ENCODE measurements around the gene KCNQ1. TPM values are rescaled to one million over a fixed set of nuclear protein-coding genes. Genes with fewer than 3 reads are reported as not detected.

The KCNQ1 gene
- total and polyA plus RNA-seq, 2 experiments from 2014 or later, result 0.45 to 0.87 TPM

DNA sequence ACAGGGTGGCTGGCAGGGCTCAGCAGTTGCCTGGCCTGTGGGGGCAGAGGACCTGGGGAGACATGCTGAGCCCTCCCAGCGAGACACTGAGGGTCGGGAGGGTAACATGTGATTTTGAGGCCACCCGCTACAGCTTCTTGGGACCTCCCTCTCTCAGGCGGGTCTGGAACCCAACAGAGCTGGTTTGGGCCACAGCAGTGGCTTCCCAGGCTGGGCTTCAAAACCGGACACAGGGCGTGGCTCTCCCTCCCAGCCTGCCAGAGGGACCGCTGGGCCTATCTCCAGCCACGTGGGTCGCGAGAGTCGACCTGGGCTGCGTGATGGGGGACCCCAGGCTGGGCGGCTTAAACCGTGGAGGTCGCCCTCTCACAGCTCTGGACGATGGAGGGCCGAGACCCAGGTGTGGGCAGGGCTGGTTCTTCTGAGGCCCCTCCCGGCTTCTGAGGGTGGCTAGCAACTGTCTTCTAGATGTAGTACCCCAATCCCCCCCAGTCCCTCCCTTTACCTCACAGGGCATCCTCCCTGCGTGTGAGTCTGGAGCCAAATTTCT lies 91.7 kb downstream of the KCNQ1 start:
- Histone ChIP-seq H3K27me3 (ENCODE audit: insufficient read depth) (peaks cover 15% of the 10 kb centered on the region), H3F3A (replicated peaks; ENCODE audit: low read depth) (peaks cover 6% of the 10 kb centered on the region; the same call in 1 of the 2 replicates), H3K9me2 (ENCODE audit: insufficient read depth) (no peaks in the 10 kb centered on the region), H4K20me1 (replicated peaks; ENCODE audit: insufficient read depth) (no peaks in the 10 kb centered on the region), H3K4me1 (ENCODE audit: insufficient read depth) (peaks cover 8% of the 10 kb centered on the region; the same call in 1 of the 2 replicates), H3K27ac (ENCODE audit: low read depth) (no peak overlapping the region), H3K36me3 (ENCODE audit: insufficient read depth) (no peaks in the 10 kb centered on the region), H3K4me2 (no peak overlapping the region), H2AFZ (no peak overlapping the region), H3K4me3 (no peak overlapping the region), H3K79me2 (replicated peaks; ENCODE audit: insufficient read depth) (no peaks in the 10 kb centered on the region)
- Mint-ChIP-seq H3K27ac (no peak overlapping the region), H3K4me3 (no peak overlapping the region), H3K36me3 (ENCODE audit: low read depth) (no peaks in the 10 kb centered on the region), H3K4me1 (peaks cover 9% of the 10 kb centered on the region; the same call in 2 of the 3 replicates), H3K27me3 (ENCODE audit: insufficient read depth, low read depth, poor library complexity) (peaks cover 45% of the 10 kb centered on the region), H3K9me3 (no peaks in the 10 kb centered on the region; the same call in 2 of the 3 replicates)
- TF ChIP-seq EZH2phosphoT487 (IDR thresholded peaks at IDR 0.05; ENCODE audit: unreplicated experiment) (no peak), CREB1 (CRISPR knock-in tag; IDR thresholded peaks at IDR 0.05; ENCODE audit: low read depth) (no peak), NANOG (IDR thresholded peaks at IDR 0.05; ENCODE audit: borderline replicate concordance) (no peak), JUNB (IDR thresholded peaks at IDR 0.05; ENCODE audit: unreplicated experiment) (no peak), POLR2AphosphoS5 (IDR thresholded peaks at IDR 0.05; ENCODE audit: low read depth) (no peak), ZNF114 (CRISPR knock-in tag; IDR thresholded peaks at IDR 0.05) (no peak), ZNF331 (CRISPR knock-in tag; IDR thresholded peaks at IDR 0.05; ENCODE audit: low read depth) (no peak), STAT1 (IDR thresholded peaks at IDR 0.05; ENCODE audit: unreplicated experiment) (no peak), EZH2 (IDR thresholded peaks at IDR 0.05; ENCODE audit: low read depth, unreplicated experiment) (no peak)
- TF ChIP-seq, protein P1, sequence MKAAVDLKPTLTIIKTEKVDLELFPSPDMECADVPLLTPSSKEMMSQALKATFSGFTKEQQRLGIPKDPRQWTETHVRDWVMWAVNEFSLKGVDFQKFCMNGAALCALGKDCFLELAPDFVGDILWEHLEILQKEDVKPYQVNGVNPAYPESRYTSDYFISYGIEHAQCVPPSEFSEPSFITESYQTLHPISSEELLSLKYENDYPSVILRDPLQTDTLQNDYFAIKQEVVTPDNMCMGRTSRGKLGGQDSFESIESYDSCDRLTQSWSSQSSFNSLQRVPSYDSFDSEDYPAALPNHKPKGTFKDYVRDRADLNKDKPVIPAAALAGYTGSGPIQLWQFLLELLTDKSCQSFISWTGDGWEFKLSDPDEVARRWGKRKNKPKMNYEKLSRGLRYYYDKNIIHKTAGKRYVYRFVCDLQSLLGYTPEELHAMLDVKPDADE (IDR thresholded peaks at IDR 0.05), result no peak
- TF ChIP-seq, protein P2, sequence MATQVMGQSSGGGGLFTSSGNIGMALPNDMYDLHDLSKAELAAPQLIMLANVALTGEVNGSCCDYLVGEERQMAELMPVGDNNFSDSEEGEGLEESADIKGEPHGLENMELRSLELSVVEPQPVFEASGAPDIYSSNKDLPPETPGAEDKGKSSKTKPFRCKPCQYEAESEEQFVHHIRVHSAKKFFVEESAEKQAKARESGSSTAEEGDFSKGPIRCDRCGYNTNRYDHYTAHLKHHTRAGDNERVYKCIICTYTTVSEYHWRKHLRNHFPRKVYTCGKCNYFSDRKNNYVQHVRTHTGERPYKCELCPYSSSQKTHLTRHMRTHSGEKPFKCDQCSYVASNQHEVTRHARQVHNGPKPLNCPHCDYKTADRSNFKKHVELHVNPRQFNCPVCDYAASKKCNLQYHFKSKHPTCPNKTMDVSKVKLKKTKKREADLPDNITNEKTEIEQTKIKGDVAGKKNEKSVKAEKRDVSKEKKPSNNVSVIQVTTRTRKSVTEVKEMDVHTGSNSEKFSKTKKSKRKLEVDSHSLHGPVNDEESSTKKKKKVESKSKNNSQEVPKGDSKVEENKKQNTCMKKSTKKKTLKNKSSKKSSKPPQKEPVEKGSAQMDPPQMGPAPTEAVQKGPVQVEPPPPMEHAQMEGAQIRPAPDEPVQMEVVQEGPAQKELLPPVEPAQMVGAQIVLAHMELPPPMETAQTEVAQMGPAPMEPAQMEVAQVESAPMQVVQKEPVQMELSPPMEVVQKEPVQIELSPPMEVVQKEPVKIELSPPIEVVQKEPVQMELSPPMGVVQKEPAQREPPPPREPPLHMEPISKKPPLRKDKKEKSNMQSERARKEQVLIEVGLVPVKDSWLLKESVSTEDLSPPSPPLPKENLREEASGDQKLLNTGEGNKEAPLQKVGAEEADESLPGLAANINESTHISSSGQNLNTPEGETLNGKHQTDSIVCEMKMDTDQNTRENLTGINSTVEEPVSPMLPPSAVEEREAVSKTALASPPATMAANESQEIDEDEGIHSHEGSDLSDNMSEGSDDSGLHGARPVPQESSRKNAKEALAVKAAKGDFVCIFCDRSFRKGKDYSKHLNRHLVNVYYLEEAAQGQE (IDR thresholded peaks at IDR 0.05; ENCODE audit: unreplicated experiment), result no peak
- TF ChIP-seq, protein P3, sequence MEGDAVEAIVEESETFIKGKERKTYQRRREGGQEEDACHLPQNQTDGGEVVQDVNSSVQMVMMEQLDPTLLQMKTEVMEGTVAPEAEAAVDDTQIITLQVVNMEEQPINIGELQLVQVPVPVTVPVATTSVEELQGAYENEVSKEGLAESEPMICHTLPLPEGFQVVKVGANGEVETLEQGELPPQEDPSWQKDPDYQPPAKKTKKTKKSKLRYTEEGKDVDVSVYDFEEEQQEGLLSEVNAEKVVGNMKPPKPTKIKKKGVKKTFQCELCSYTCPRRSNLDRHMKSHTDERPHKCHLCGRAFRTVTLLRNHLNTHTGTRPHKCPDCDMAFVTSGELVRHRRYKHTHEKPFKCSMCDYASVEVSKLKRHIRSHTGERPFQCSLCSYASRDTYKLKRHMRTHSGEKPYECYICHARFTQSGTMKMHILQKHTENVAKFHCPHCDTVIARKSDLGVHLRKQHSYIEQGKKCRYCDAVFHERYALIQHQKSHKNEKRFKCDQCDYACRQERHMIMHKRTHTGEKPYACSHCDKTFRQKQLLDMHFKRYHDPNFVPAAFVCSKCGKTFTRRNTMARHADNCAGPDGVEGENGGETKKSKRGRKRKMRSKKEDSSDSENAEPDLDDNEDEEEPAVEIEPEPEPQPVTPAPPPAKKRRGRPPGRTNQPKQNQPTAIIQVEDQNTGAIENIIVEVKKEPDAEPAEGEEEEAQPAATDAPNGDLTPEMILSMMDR (conservative IDR thresholded peaks at IDR 0.05; ENCODE audit: low read depth in 2 of 2), result no peak
- TF ChIP-seq, protein P4, sequence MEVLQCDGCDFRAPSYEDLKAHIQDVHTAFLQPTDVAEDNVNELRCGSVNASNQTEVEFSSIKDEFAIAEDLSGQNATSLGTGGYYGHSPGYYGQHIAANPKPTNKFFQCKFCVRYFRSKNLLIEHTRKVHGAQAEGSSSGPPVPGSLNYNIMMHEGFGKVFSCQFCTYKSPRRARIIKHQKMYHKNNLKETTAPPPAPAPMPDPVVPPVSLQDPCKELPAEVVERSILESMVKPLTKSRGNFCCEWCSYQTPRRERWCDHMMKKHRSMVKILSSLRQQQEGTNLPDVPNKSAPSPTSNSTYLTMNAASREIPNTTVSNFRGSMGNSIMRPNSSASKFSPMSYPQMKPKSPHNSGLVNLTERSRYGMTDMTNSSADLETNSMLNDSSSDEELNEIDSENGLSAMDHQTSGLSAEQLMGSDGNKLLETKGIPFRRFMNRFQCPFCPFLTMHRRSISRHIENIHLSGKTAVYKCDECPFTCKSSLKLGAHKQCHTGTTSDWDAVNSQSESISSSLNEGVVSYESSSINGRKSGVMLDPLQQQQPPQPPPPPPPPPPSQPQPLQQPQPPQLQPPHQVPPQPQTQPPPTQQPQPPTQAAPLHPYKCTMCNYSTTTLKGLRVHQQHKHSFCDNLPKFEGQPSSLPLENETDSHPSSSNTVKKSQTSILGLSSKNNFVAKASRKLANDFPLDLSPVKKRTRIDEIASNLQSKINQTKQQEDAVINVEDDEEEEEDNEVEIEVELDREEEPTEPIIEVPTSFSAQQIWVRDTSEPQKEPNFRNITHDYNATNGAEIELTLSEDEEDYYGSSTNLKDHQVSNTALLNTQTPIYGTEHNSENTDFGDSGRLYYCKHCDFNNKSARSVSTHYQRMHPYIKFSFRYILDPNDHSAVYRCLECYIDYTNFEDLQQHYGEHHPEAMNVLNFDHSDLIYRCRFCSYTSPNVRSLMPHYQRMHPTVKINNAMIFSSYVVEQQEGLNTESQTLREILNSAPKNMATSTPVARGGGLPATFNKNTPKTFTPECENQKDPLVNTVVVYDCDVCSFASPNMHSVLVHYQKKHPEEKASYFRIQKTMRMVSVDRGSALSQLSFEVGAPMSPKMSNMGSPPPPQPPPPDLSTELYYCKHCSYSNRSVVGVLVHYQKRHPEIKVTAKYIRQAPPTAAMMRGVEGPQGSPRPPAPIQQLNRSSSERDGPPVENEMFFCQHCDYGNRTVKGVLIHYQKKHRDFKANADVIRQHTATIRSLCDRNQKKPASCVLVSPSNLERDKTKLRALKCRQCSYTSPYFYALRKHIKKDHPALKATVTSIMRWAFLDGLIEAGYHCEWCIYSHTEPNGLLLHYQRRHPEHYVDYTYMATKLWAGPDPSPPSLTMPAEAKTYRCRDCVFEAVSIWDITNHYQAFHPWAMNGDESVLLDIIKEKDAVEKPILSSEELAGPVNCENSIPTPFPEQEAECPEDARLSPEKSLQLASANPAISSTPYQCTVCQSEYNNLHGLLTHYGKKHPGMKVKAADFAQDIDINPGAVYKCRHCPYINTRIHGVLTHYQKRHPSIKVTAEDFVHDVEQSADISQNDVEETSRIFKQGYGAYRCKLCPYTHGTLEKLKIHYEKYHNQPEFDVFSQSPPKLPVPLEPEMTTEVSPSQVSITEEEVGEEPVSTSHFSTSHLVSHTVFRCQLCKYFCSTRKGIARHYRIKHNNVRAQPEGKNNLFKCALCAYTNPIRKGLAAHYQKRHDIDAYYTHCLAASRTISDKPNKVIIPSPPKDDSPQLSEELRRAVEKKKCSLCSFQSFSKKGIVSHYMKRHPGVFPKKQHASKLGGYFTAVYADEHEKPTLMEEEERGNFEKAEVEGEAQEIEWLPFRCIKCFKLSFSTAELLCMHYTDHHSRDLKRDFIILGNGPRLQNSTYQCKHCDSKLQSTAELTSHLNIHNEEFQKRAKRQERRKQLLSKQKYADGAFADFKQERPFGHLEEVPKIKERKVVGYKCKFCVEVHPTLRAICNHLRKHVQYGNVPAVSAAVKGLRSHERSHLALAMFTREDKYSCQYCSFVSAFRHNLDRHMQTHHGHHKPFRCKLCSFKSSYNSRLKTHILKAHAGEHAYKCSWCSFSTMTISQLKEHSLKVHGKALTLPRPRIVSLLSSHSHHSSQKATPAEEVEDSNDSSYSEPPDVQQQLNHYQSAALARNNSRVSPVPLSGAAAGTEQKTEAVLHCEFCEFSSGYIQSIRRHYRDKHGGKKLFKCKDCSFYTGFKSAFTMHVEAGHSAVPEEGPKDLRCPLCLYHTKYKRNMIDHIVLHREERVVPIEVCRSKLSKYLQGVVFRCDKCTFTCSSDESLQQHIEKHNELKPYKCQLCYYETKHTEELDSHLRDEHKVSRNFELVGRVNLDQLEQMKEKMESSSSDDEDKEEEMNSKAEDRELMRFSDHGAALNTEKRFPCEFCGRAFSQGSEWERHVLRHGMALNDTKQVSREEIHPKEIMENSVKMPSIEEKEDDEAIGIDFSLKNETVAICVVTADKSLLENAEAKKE (CRISPR knock-in tag; IDR thresholded peaks at IDR 0.05), result no peak
- DNase-seq (ENCODE audit: low spot score) (no peak), ATAC-seq (no peak)

All from GM23338 (cell line).